ENCODE measurements around the gene LPP. TPM values are rescaled to one million over a fixed set of nuclear protein-coding genes. Genes with fewer than 3 reads are reported as not detected.

The LPP gene
- total and polyA plus RNA-seq, 2 donors (not counting 1 experiment from before 2014, with no cell fraction given) = 7.6 to 81.7 TPM

GRCh38 chr3:188369526-188369925 is 215.6 kb downstream of the LPP start:
- Histone ChIP-seq H3K9me3 (ENCODE audit: control extremely low read depth in 1 of 3, control insufficient read depth in 2 of 3, insufficient read depth in 1 of 3, low read length in 2 of 3) (no peaks in the 10 kb centered on the region), H3K27me3 (replicated peaks in 1 of 4; ENCODE audit: control extremely low read depth in 1 of 4, control insufficient read depth in 3 of 4, insufficient read depth in 4 of 4, low read length in 3 of 4) (no peaks in the 10 kb centered on the region), H4K20me1 (ENCODE audit: control insufficient read depth, insufficient read depth, low read length, poor library complexity, severe bottlenecking) (no peaks in the 10 kb centered on the region), H2AFZ (ENCODE audit: insufficient read depth, low read depth, low read length, poor library complexity, severe bottlenecking) (no peak overlapping the region), H3K9ac (ENCODE audit: low read length) (no peak overlapping the region), H3K36me3 (replicated peaks in 1 of 2; ENCODE audit: control extremely low read depth in 1 of 2, control insufficient read depth in 1 of 2, extremely low read depth in 1 of 2, insufficient read depth in 2 of 2, low read length in 1 of 2) (no peaks in the 10 kb centered on the region), H3K79me2 (ENCODE audit: control insufficient read depth, insufficient read depth, low read length) (peaks cover 3% of the 10 kb centered on the region), H3K4me2 (replicated peaks; ENCODE audit: low read depth, low read length, poor library complexity, severe bottlenecking) (no peak overlapping the region), H3K4me1 (ENCODE audit: control insufficient read depth in 2 of 2, insufficient read depth in 2 of 2, low read length in 2 of 2) (peaks cover 12 to 15% of the 10 kb centered on the region in 2 donors), H3K27ac (ENCODE audit: low read length in 2 of 2) (no peak overlapping the region), H3K4me3 (ENCODE audit: control extremely low read depth in 1 of 5, extremely low read depth in 1 of 5, insufficient read depth in 1 of 5, low read depth in 2 of 5, low read length in 4 of 5) (no peak overlapping the region)
- no peaks in the 10 kb centered on the region for H3K27me3 Mint-ChIP-seq
- POLR2A ChIA-PET = interaction anchor here (0.6 kb wide), 1 partner anchor 13 kb away, joined by 3 read pairs; no protein-coding TSS in a partner anchor
- CTCF ChIA-PET = interaction anchor here (1.8 to 3.3 kb wide), 2 partner anchors 47 to 630 kb away, joined by 6 to 15 read pairs; no protein-coding TSS in a partner anchor
- ATAC-seq (ENCODE audit: low read depth) (no peak), DNase-seq (no peak)
- intact Hi-C loops (cut with micrococcal nuclease) = no loop called here
- TF ChIP-seq CTCF (IDR thresholded peaks at IDR 0.05) = no peak
- no peak for TF ChIP-seq EZH2 (IDR thresholded peaks at IDR 0.05; ENCODE audit: borderline replicate concordance, insufficient read depth, low read depth, low read length, poor library complexity, severe bottlenecking)
- WGBS (ENCODE audit: insufficient coverage) = 100% methylated on average over 2 of the region's 3 CpGs
- H3K4me1 Mint-ChIP-seq = peaks cover 47% of the 10 kb centered on the region
- no peak overlapping the region for H3K4me3 Mint-ChIP-seq
- H3K9me3 Mint-ChIP-seq (ENCODE audit: insufficient read depth) = no peaks in the 10 kb centered on the region
- H3K27ac Mint-ChIP-seq = no peak overlapping the region

GRCh38 chr3:188370081-188370830 is 216.3 kb downstream of the LPP start:
- ChIA-PET POLR2A (no interaction called here), CTCF (interaction anchor here (1.8 to 3.3 kb wide), 2 partner anchors 46 to 630 kb away, joined by 6 to 15 read pairs; no protein-coding TSS in a partner anchor)
- Histone ChIP-seq H3K4me3 (ENCODE audit: control extremely low read depth in 1 of 5, extremely low read depth in 1 of 5, insufficient read depth in 1 of 5, low read depth in 2 of 5, low read length in 4 of 5) (no peak overlapping the region), H3K27me3 (replicated peaks in 1 of 4; ENCODE audit: control extremely low read depth in 1 of 4, control insufficient read depth in 3 of 4, insufficient read depth in 4 of 4, low read length in 3 of 4) (no peaks in the 10 kb centered on the region), H3K4me2 (replicated peaks; ENCODE audit: low read depth, low read length, poor library complexity, severe bottlenecking) (no peak overlapping the region), H3K27ac (ENCODE audit: low read length in 2 of 2) (no peak overlapping the region), H2AFZ (ENCODE audit: insufficient read depth, low read depth, low read length, poor library complexity, severe bottlenecking) (no peak overlapping the region), H3K4me1 (ENCODE audit: control insufficient read depth in 2 of 2, insufficient read depth in 2 of 2, low read length in 2 of 2) (peaks cover 10 to 15% of the 10 kb centered on the region in 2 donors), H3K9ac (ENCODE audit: low read length) (no peak overlapping the region), H3K79me2 (ENCODE audit: control insufficient read depth, insufficient read depth, low read length) (peaks cover 3% of the 10 kb centered on the region), H3K36me3 (replicated peaks in 1 of 2; ENCODE audit: control extremely low read depth in 1 of 2, control insufficient read depth in 1 of 2, extremely low read depth in 1 of 2, insufficient read depth in 2 of 2, low read length in 1 of 2) (no peaks in the 10 kb centered on the region), H3K9me3 (ENCODE audit: control extremely low read depth in 1 of 3, control insufficient read depth in 2 of 3, insufficient read depth in 1 of 3, low read length in 2 of 3) (no peaks in the 10 kb centered on the region), H4K20me1 (ENCODE audit: control insufficient read depth, insufficient read depth, low read length, poor library complexity, severe bottlenecking) (no peaks in the 10 kb centered on the region)
- WGBS (ENCODE audit: insufficient coverage) = 87% methylated on average over 10 of the region's 15 CpGs
- TF ChIP-seq EZH2 (IDR thresholded peaks at IDR 0.05; ENCODE audit: borderline replicate concordance, insufficient read depth, low read depth, low read length, poor library complexity, severe bottlenecking) (no peak), CTCF (IDR thresholded peaks at IDR 0.05) (no peak)
- DNase-seq (no peak), ATAC-seq (ENCODE audit: low read depth) (no peak)
- Mint-ChIP-seq H3K27me3 (no peaks in the 10 kb centered on the region), H3K4me1 (peaks cover 40% of the 10 kb centered on the region), H3K4me3 (no peak overlapping the region), H3K27ac (peak overlapping the region; percentile 42), H3K9me3 (ENCODE audit: insufficient read depth) (no peaks in the 10 kb centered on the region)
- intact Hi-C loops (cut with micrococcal nuclease) = no loop called here
